ENCODE results near the gene CD5L. TPM values are rescaled to one million over a fixed set of nuclear protein-coding genes. Genes with fewer than 3 reads are reported as not detected.

Gene CD5L
- total RNA-seq, 2 experiments from 2014 or later, result not detected

DNA sequence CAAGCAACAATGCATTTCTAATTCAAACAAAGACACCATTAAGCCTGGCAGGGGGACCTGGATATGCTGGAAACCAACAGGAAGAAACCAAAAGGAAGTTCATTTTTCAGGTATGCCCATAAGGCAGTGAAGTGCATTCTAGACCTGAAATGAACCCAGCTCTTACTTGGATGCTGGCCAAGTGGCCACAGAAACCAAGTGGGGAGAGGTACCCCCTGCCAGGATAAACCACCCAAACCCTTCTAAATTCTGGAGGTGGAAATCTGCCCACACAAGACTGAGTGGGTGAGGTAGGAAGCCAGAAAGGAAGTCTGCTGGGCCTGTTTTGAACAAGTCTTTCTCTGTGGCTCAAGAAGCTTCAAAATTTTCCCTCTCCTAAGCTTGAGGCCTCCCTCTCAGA lies 2.6 kb downstream of the CD5L start:
- Mint-ChIP-seq H3K9me3 (ENCODE audit: insufficient read depth) (no peaks in the 10 kb centered on the region), H3K27me3 (ENCODE audit: low read depth) (peaks cover 2% of the 10 kb centered on the region), H3K27ac (no peak overlapping the region), H3K4me1 (ENCODE audit: low read depth) (no peaks in the 10 kb centered on the region), H3K36me3 (ENCODE audit: low read depth) (no peaks in the 10 kb centered on the region), H3K4me3 (no peak overlapping the region)
- POLR2A ChIA-PET, result no interaction called here
- no peak for DNase-seq
- no peak for ATAC-seq
- CTCF ChIA-PET, result no interaction called here

- H3K27me3 Mint-ChIP-seq (ENCODE audit: low read depth), result peaks cover 2% of the 10 kb centered on the region
These were observed 7.2 kb downstream of the CD5L start for GRCh38 chr1:157834430-157834829.

GRCh38 chr1:157833145-157833544 lies 8.5 kb downstream of the CD5L start:
- POLR2A ChIA-PET, result no interaction called here
- H3K4me3 Mint-ChIP-seq, result no peak overlapping the region
- peaks cover 2% of the 10 kb centered on the region for H3K27me3 Mint-ChIP-seq (ENCODE audit: low read depth)
- no peaks in the 10 kb centered on the region for H3K9me3 Mint-ChIP-seq (ENCODE audit: insufficient read depth)
- no peak for ATAC-seq
- H3K27ac Mint-ChIP-seq, result no peak overlapping the region
- no peak for DNase-seq
- H3K36me3 Mint-ChIP-seq (ENCODE audit: low read depth), result no peaks in the 10 kb centered on the region
- CTCF ChIA-PET, result no interaction called here
- no peaks in the 10 kb centered on the region for H3K4me1 Mint-ChIP-seq (ENCODE audit: low read depth)

More at GRCh38 chr1:157834430-157834829, 7.2 kb downstream of the CD5L start:
- no peak for ATAC-seq
- no peak for DNase-seq
- no peak overlapping the region for H3K4me3 Mint-ChIP-seq
- no peaks in the 10 kb centered on the region for H3K9me3 Mint-ChIP-seq (ENCODE audit: insufficient read depth)
- CTCF ChIA-PET, result no interaction called here
- no peaks in the 10 kb centered on the region for H3K36me3 Mint-ChIP-seq (ENCODE audit: low read depth)
- no peaks in the 10 kb centered on the region for H3K4me1 Mint-ChIP-seq (ENCODE audit: low read depth)
- POLR2A ChIA-PET, result interaction anchor here (0.7 kb wide), 1 partner anchor 306 kb away, joined by 4 read pairs; no protein-coding TSS in a partner anchor
- H3K27ac Mint-ChIP-seq, result no peak overlapping the region

DNA sequence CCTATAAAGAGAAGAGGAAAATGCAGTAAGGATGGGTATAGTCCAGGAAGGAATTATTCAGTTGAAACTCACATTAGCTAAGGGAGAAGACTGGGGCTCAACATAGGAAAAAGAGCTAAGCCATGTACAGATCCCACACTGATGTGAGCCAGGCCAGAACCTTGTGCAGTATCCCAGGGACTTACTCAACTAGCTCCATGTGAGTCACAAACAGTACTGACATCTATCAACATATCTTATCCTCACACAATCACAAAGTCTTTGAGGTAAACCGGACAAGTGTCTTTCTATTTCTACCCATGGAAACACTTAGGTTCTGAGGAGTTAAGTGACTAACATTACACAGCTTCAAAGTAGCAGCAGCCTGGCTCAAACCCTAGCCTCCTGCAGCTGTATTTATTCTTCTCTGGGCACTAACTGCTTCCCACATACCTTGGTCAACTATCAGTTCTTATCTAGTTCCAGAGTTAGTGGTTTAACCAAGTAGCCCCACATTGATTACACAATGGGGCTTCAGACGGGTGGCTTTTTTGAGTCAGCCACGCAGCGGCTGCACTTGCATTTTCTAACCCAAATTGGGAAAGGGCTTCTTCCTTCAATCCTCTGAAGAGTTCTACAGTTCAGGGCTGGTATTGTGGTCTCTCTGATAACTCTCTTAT lies 9.5 kb downstream of the CD5L start:
- Mint-ChIP-seq H3K27ac (no peak overlapping the region), H3K4me1 (ENCODE audit: low read depth) (no peaks in the 10 kb centered on the region), H3K9me3 (ENCODE audit: insufficient read depth) (no peaks in the 10 kb centered on the region), H3K4me3 (no peak overlapping the region), H3K27me3 (ENCODE audit: low read depth) (peaks cover 2% of the 10 kb centered on the region), H3K36me3 (ENCODE audit: low read depth) (no peaks in the 10 kb centered on the region)
- CTCF ChIA-PET, result no interaction called here
- POLR2A ChIA-PET, result interaction anchor here (0.6 kb wide), 1 partner anchor 132 kb away, joined by 3 read pairs; no protein-coding TSS in a partner anchor
- DNase-seq (no peak), ATAC-seq (no peak)

DNA sequence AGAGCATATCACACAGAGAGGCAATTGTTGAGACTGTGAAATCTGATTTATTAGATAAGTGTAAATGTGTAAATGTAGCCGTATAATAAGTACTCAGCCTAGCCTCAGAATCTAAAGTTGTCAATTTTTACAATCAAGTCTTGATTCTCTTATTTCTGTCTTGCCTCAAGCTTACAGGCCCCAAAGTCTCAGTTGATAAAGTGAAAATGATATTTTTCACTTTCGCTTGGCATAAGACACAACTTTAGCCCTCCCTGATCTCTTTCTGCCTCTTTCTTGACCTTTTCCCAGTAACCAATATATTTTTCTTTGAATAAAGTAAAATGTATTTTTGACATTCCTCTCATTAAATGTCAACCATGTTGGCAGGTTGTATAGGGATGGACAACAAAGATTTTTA lies 10.7 kb downstream of the CD5L start:
- no peak overlapping the region for H3K4me3 Mint-ChIP-seq
- ATAC-seq, result no peak
- POLR2A ChIA-PET, result no interaction called here

GRCh38 chr1:157829711-157830110 lies 11.9 kb downstream of the CD5L start:
- ATAC-seq (no peak), DNase-seq (no peak)
- no peak overlapping the region for H3K4me3 Mint-ChIP-seq
- H3K27me3 Mint-ChIP-seq (ENCODE audit: low read depth), result no peaks in the 10 kb centered on the region
- ChIA-PET CTCF (no interaction called here), POLR2A (no interaction called here)
- no peaks in the 10 kb centered on the region for H3K36me3 Mint-ChIP-seq (ENCODE audit: low read depth)
- no peaks in the 10 kb centered on the region for H3K9me3 Mint-ChIP-seq (ENCODE audit: insufficient read depth)
- H3K4me1 Mint-ChIP-seq (ENCODE audit: low read depth), result no peaks in the 10 kb centered on the region
- H3K27ac Mint-ChIP-seq, result no peak overlapping the region

More for the DNA sequence above, 10.7 kb downstream of the CD5L start:
- CTCF ChIA-PET, result no interaction called here
- Mint-ChIP-seq H3K4me1 (ENCODE audit: low read depth) (no peaks in the 10 kb centered on the region), H3K36me3 (ENCODE audit: low read depth) (no peaks in the 10 kb centered on the region), H3K27me3 (ENCODE audit: low read depth) (no peaks in the 10 kb centered on the region), H3K27ac (no peak overlapping the region), H3K9me3 (ENCODE audit: insufficient read depth) (no peaks in the 10 kb centered on the region)
- no peak for DNase-seq

DNA sequence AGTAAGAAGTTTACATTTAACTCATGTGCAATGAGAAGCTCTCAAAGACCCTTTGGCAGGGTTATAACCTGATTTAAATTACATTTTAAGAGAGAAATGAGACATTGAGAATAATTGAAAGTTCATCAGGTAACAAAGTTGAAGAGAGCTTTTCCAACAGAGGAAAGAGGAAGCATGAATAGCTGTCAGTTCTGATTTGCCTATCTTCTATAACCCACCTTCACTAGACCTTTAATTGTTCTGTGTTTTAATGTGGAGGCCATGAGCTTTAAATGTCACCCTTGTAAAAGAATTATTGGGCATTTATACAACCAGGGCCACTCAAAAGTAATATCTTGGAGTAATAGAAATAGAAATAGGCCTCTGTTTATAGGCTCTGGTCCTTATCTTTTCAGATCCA lies 12.4 kb downstream of the CD5L start:
- POLR2A ChIA-PET, result no interaction called here
- no peak for DNase-seq
- H3K4me1 Mint-ChIP-seq (ENCODE audit: low read depth), result no peaks in the 10 kb centered on the region
- no peaks in the 10 kb centered on the region for H3K9me3 Mint-ChIP-seq (ENCODE audit: insufficient read depth)
- no peak for ATAC-seq
- no peaks in the 10 kb centered on the region for H3K36me3 Mint-ChIP-seq (ENCODE audit: low read depth)
- H3K27ac Mint-ChIP-seq, result no peak overlapping the region
- CTCF ChIA-PET, result no interaction called here
- H3K4me3 Mint-ChIP-seq, result no peak overlapping the region
- H3K27me3 Mint-ChIP-seq (ENCODE audit: low read depth), result peaks cover 2% of the 10 kb centered on the region

- Mint-ChIP-seq H3K27ac (no peak overlapping the region), H3K4me3 (no peak overlapping the region), H3K4me1 (ENCODE audit: low read depth) (no peaks in the 10 kb centered on the region), H3K27me3 (ENCODE audit: low read depth) (peaks cover 10% of the 10 kb centered on the region), H3K9me3 (ENCODE audit: insufficient read depth) (no peaks in the 10 kb centered on the region), H3K36me3 (ENCODE audit: low read depth) (no peaks in the 10 kb centered on the region)
- DNase-seq (no peak), ATAC-seq (no peak)
- ChIA-PET CTCF (no interaction called here), POLR2A (no interaction called here)
These were observed 21.3 kb downstream of the CD5L start for GRCh38 chr1:157820299-157820698.

GRCh38 chr1:157819896-157820295 lies 21.7 kb downstream of the CD5L start, which contains the start of gene FCRL1:
FCRL1 (minus strand) TSS chr1:157820120; CDS start chr1:157820037, 83 bp downstream.
- no peak for ATAC-seq
- no peaks in the 10 kb centered on the region for H3K4me1 Mint-ChIP-seq (ENCODE audit: low read depth)
- no peaks in the 10 kb centered on the region for H3K9me3 Mint-ChIP-seq (ENCODE audit: insufficient read depth)
- H3K36me3 Mint-ChIP-seq (ENCODE audit: low read depth), result no peaks in the 10 kb centered on the region
- peaks cover 10% of the 10 kb centered on the region for H3K27me3 Mint-ChIP-seq (ENCODE audit: low read depth)
- CTCF ChIA-PET, result no interaction called here
- POLR2A ChIA-PET, result no interaction called here
- DNase-seq, result no peak
- no peak within 1 kb of the TSS for H3K27ac Mint-ChIP-seq
- no peak within 1 kb of the TSS for H3K4me3 Mint-ChIP-seq

DNA sequence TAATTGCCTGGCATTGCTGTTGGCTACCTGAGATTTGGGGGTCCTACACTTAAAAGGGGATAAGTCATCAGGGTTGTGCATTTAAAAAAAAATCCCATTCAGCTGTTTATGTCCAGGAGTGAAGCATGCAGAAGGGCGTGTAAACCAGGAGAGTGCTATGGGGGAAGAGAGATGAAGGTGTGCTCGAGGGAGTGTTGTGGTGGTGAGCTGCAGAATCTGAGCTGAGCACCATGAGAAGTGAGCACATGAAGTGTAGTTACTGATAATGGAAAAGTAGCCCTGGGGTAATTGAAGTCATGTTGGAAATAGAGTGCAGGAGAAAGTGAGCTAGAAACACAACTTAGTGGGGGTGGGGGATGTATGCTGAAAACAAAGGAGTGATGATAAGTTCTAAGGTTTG lies 22.4 kb downstream of the CD5L start:
- ATAC-seq, result no peak
- Mint-ChIP-seq H3K9me3 (ENCODE audit: insufficient read depth) (peaks cover 3% of the 10 kb centered on the region), H3K4me3 (no peak overlapping the region), H3K27ac (no peak overlapping the region), H3K36me3 (ENCODE audit: low read depth) (no peaks in the 10 kb centered on the region), H3K27me3 (ENCODE audit: low read depth) (peaks cover 8% of the 10 kb centered on the region), H3K4me1 (ENCODE audit: low read depth) (no peaks in the 10 kb centered on the region)
- CTCF ChIA-PET, result no interaction called here
- no peak for DNase-seq
- POLR2A ChIA-PET, result no interaction called here

DNA sequence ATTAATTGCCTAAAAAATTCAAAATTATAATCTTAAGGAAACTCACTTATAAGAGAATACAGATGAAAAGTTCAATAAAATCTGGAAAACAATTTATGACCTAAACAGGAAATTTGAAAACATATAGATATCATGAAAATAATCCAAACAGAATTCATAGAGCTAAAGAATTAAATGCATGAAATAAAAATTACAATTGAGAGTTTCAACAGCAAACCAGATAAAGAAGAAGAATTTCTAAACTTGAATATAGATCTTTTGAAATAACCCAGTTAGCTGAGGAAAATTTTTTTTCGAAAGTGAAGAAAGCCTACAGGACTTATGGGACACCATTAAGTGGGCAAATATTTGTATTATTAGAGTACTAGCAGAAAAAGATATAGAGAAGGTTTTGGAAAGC lies 28.3 kb downstream of the CD5L start:
- ChIA-PET POLR2A (no interaction called here), CTCF (no interaction called here)
- Mint-ChIP-seq H3K4me1 (ENCODE audit: low read depth) (no peaks in the 10 kb centered on the region), H3K36me3 (ENCODE audit: low read depth) (no peaks in the 10 kb centered on the region), H3K27ac (no peak overlapping the region), H3K27me3 (ENCODE audit: low read depth) (peaks cover 7% of the 10 kb centered on the region), H3K9me3 (ENCODE audit: insufficient read depth) (peaks cover 18% of the 10 kb centered on the region), H3K4me3 (no peak overlapping the region)
- ATAC-seq, result no peak
- no peak for DNase-seq

- DNase-seq (no peak), ATAC-seq (no peak)
- no peak overlapping the region for H3K4me3 Mint-ChIP-seq
- H3K27ac Mint-ChIP-seq, result no peak overlapping the region
- ChIA-PET CTCF (no interaction called here), POLR2A (no interaction called here)
- peaks cover 2% of the 10 kb centered on the region for H3K27me3 Mint-ChIP-seq (ENCODE audit: low read depth)
- no peaks in the 10 kb centered on the region for H3K9me3 Mint-ChIP-seq (ENCODE audit: insufficient read depth)
- no peaks in the 10 kb centered on the region for H3K36me3 Mint-ChIP-seq (ENCODE audit: low read depth)
- no peaks in the 10 kb centered on the region for H3K4me1 Mint-ChIP-seq (ENCODE audit: low read depth)
These were observed 35.0 kb downstream of the CD5L start for GRCh38 chr1:157806431-157807149.

Measured in activated CD8-positive, alpha-beta T cell treated with anti-CD3 and anti-CD28 coated beads, Interleukin-2, amount 10 ng/mL, durations not matched to agents 7 days and 5 days (primary cell).